ENCODE measurements around the gene COX4I1. TPM values are rescaled to one million over a fixed set of nuclear protein-coding genes. Genes with fewer than 3 reads are reported as not detected.

COX4I1 gene
- total and polyA plus RNA-seq, 9 of the 15 experiments (the other 6 are each of a cell fraction or from before 2014, with no cell fraction given), result 651 to 2,356 (median 1,032) TPM

DNA sequence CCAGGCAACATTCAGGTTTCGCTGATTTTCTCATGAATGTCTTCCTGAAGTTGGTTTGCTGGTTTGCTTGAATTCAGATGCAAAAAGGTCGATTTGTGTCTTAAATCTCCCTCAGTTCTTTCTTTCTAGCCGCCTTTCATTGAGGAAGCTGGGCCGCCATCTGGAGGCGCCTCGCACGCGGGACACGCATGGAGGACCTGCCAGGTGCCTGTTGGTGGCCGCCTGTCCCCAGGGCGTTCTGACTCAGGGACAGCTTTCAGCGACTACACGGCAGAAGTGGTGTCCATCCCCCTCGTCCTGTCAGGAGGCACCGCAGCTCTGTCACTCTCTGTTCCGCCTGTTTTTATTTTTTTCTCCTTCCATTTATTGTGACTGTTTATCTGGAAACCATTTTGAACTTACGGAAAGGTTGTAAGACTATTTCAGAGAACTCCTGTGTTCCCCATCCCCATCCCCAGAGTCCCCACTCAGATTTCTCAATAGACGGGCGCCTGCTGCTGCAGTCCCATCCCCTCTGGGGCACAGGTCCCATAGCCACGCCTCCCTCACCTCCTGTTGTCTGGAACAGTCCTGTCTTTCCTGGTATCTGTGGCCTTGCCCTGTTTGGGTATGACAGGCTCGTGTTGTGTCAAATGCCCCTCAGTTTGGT lies 33.2 kb downstream of the COX4I1 start:
- no peaks in the 10 kb centered on the region for H3K9me3 ChIP-seq (replicated peaks; ENCODE audit: control insufficient read depth, insufficient read depth, low read depth, low read length)
- no peaks in the 10 kb centered on the region for H3K36me3 ChIP-seq (ENCODE audit: control insufficient read depth, insufficient read depth, low read length)
- WGBS (ENCODE audit: insufficient coverage, low coverage, missing lambda C conversion rate), result 4% methylated on average over 21 of the region's 21 CpGs
- no peak overlapping the region for H3K4me3 ChIP-seq
- ATAC-seq, result no peak
- peaks cover 25 to 52% of the 10 kb centered on the region in 2 experiments for H3K27me3 ChIP-seq (ENCODE audit: control insufficient read depth in 2 of 2, insufficient read depth in 2 of 2, low read length in 2 of 2)
- no peak overlapping the region for H3K27ac ChIP-seq (ENCODE audit: extremely low read depth, low read depth, low read length)
- H3K79me2 ChIP-seq (ENCODE audit: control insufficient read depth, insufficient read depth, low read length), result no peaks in the 10 kb centered on the region
- POLR2A ChIA-PET, result no interaction called here
- FAIRE-seq, result no peak
- BruUV-seq (replicated peaks), result no TSS peak
- in situ Hi-C loops (cut with MboI) (no loop called here), intact Hi-C loops (cut with micrococcal nuclease) (no loop called here)
- H3K4me2 ChIP-seq (ENCODE audit: insufficient read depth, low read length), result no peak overlapping the region
- H3K9me1 ChIP-seq (ENCODE audit: control insufficient read depth, insufficient read depth, low read length), result no peaks in the 10 kb centered on the region
- H2AFZ ChIP-seq (ENCODE audit: low read depth, low read length), result no peak overlapping the region
- no peak for DNase-seq (ENCODE audit: extremely low read depth in 1 of 4, low spot score in 3 of 4)
- TF ChIP-seq, protein P1, sequence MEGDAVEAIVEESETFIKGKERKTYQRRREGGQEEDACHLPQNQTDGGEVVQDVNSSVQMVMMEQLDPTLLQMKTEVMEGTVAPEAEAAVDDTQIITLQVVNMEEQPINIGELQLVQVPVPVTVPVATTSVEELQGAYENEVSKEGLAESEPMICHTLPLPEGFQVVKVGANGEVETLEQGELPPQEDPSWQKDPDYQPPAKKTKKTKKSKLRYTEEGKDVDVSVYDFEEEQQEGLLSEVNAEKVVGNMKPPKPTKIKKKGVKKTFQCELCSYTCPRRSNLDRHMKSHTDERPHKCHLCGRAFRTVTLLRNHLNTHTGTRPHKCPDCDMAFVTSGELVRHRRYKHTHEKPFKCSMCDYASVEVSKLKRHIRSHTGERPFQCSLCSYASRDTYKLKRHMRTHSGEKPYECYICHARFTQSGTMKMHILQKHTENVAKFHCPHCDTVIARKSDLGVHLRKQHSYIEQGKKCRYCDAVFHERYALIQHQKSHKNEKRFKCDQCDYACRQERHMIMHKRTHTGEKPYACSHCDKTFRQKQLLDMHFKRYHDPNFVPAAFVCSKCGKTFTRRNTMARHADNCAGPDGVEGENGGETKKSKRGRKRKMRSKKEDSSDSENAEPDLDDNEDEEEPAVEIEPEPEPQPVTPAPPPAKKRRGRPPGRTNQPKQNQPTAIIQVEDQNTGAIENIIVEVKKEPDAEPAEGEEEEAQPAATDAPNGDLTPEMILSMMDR (IDR thresholded peaks at IDR 0.05 in 2 of 3, conservative IDR thresholded peaks at IDR 0.05 in 1 of 3; ENCODE audit: insufficient read depth in 2 of 3, low read depth in 1 of 3, low read length in 3 of 3), result no peak
- CTCF ChIA-PET (ENCODE audit: low intra/inter-chr PET ratio), result no interaction called here
- H4K20me1 ChIP-seq (replicated peaks; ENCODE audit: control insufficient read depth, insufficient read depth, low read length), result 0 out of 2 replicates have a peak, but pooled peaks cover 3% of the 10 kb centered on the region
- 0 out of 5 replicates have a peak, but pooled peaks cover 0 to 5% of the 10 kb centered on the region in 2 experiments for H3K4me1 ChIP-seq (replicated peaks in 1 of 2; ENCODE audit: control insufficient read depth in 2 of 2, insufficient read depth in 2 of 2, low read length in 2 of 2)
- H3K9ac ChIP-seq (ENCODE audit: insufficient read depth in 1 of 2, low read depth in 2 of 2, low read length in 2 of 2), result no peak overlapping the region
